ENCODE measurements around the gene GPC5. TPM values are rescaled to one million over a fixed set of nuclear protein-coding genes. Genes with fewer than 3 reads are reported as not detected.

Gene GPC5
- total RNA-seq, 2 experiments from 2014 or later = 0.06 TPM; not detected in 1

- CTCF ChIA-PET = no interaction called here
- H3K36me3 Mint-ChIP-seq (ENCODE audit: low read depth) = no peaks in the 10 kb centered on the region
Observed at GRCh38 chr13:91574766-91575165, 176.3 kb downstream of the GPC5 start.

GRCh38 chr13:91576590-91576989, 178.2 kb downstream of the GPC5 start:
- ChIA-PET CTCF (interaction anchor here (0.6 kb wide), 1 partner anchor 33 kb away, joined by 3 read pairs; no protein-coding TSS in a partner anchor), POLR2A (no interaction called here)
- no peaks in the 10 kb centered on the region for H3K27me3 Mint-ChIP-seq
- H3K36me3 Mint-ChIP-seq (ENCODE audit: low read depth) = no peaks in the 10 kb centered on the region
- peaks cover 2% of the 10 kb centered on the region for H3K9me3 Mint-ChIP-seq
- H3K4me3 Mint-ChIP-seq = no peak overlapping the region
- no peak overlapping the region for H3K27ac Mint-ChIP-seq
- DNase-seq = no peak
- no peaks in the 10 kb centered on the region for H3K4me1 Mint-ChIP-seq

More at GRCh38 chr13:91574766-91575165, 176.3 kb downstream of the GPC5 start:
- Mint-ChIP-seq H3K27ac (no peak overlapping the region), H3K4me1 (no peaks in the 10 kb centered on the region), H3K9me3 (no peaks in the 10 kb centered on the region), H3K27me3 (no peaks in the 10 kb centered on the region), H3K4me3 (no peak overlapping the region)
- no peak for DNase-seq
- POLR2A ChIA-PET = no interaction called here

DNA sequence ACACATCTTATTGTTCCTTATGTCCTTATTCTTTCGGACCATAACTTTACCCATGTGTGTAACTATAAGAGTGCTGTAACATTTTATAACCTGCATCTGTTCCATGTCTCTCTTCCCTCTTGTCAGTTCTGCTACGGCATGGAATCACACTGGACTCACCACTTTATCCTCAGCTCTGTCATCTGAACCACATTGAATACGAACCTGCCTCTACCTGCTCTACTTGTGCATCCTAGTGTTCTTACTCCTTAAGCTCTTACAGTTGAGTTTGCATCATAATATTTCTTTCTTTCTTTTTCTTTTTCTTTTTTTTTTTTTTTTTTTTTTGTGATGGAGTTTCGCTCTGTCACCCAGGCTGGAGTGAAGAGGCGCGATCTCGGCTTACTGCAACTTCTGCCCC, 180.9 kb downstream of the GPC5 start:
- POLR2A ChIA-PET = no interaction called here
- H3K4me3 Mint-ChIP-seq = no peak overlapping the region
- H3K4me1 Mint-ChIP-seq = no peaks in the 10 kb centered on the region
- no peak for DNase-seq
- H3K27ac Mint-ChIP-seq = no peak overlapping the region
- no peaks in the 10 kb centered on the region for H3K27me3 Mint-ChIP-seq
- no peaks in the 10 kb centered on the region for H3K36me3 Mint-ChIP-seq (ENCODE audit: low read depth)
- peaks cover 2% of the 10 kb centered on the region for H3K9me3 Mint-ChIP-seq
- CTCF ChIA-PET = interaction anchor here (0.6 kb wide), 1 partner anchor 601 kb away, joined by 5 read pairs; no protein-coding TSS in a partner anchor

DNA sequence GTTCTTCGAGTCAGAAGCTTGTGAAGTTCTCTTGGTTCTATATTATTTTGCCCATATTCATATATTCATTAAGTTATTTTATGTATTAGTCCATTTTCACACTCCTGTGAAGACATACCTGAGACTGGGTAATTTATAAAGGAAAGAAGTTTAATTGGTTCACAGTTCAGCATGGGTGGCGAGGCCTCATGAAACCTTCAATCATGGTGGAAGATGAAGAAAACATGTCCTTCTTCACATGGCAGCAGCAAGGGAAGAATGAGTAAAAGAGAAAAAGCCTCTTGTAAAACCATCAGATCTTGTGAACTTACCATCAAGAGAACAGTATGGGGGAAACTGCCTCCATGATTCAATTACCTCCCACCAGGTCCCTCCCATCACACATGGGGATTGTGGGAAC, 182.3 kb downstream of the GPC5 start:
- Mint-ChIP-seq H3K9me3 (peaks cover 2% of the 10 kb centered on the region), H3K36me3 (ENCODE audit: low read depth) (no peaks in the 10 kb centered on the region), H3K4me1 (no peaks in the 10 kb centered on the region), H3K27ac (no peak overlapping the region), H3K27me3 (no peaks in the 10 kb centered on the region), H3K4me3 (no peak overlapping the region)
- DNase-seq = no peak
- CTCF ChIA-PET = no interaction called here
- POLR2A ChIA-PET = no interaction called here

GRCh38 chr13:91586609-91587008, 188.2 kb downstream of the GPC5 start:
- H3K4me3 Mint-ChIP-seq = no peak overlapping the region
- POLR2A ChIA-PET = no interaction called here
- H3K27ac Mint-ChIP-seq = no peak overlapping the region
- DNase-seq = no peak
- H3K9me3 Mint-ChIP-seq = no peaks in the 10 kb centered on the region
- H3K27me3 Mint-ChIP-seq = no peaks in the 10 kb centered on the region
- H3K4me1 Mint-ChIP-seq = no peaks in the 10 kb centered on the region
- CTCF ChIA-PET = no interaction called here
- H3K36me3 Mint-ChIP-seq (ENCODE audit: low read depth) = no peaks in the 10 kb centered on the region

DNA sequence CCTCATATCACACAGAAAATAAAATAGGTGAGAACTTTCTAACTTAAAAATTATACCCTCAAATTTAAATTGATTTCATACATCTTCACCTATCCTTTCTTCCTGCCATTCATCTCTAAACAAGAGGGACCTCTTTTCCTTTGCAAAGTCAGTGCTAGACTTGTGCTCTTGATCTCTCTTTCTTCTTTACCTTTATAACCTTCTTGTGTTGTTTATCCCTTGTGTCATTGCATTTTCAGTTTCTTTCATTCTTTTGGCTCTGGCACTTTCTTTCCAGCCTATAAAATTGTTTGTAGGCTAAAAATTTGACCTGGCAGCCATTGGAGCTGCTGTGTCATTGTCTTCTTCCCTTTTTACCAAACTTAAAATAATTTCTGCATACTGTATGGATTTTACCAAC, 190.1 kb downstream of the GPC5 start:
- ChIA-PET CTCF (no interaction called here), POLR2A (no interaction called here)
- Mint-ChIP-seq H3K27ac (no peak overlapping the region), H3K27me3 (no peaks in the 10 kb centered on the region), H3K4me1 (no peaks in the 10 kb centered on the region), H3K9me3 (no peaks in the 10 kb centered on the region), H3K36me3 (ENCODE audit: low read depth) (no peaks in the 10 kb centered on the region), H3K4me3 (no peak overlapping the region)
- no peak for DNase-seq

DNA sequence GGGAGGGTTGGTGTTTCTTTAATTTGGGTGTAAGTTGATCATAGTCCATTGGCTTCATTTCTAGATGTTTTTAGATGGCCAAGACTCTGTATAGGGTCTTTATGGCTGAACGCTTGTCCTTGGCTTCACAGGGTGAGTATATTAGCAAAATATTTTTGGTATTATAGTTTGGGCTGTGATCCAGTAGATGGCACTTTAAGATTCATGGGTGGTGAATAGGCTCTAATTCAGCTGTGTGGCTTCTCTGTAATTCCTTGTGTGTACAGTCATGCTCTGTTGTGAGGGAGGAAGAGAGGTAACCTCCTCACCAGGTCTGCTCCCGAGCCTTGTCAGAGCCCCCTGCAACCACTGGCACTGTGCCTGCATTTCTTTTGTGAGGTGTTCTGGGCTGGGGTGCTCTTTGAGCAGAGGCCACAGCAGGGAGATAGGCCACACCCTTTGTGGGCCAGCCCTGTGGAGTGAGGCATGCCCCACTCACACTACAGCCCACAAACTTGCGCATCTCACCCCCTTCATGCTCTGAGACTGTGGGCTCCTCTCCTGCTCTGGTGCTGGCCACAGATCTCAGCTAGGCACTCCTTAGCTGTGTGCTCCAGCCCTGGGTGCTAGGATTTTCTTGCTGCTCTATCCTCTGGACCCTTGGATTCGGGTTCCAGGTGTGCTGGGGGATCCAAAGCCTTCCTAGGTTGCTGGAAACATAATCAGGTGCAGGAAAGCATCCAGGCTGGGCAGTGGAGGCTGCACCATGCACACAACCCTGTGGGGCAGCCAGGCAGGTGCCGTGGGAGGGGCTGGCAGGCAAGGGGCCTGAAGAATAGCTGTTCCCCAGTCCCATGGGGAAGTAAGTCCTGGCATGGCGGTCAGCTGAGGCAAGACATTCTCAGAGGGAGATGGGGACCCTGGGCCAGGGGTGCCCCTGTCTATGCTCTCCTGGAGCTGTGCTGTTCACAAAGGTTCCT, 193.9 kb downstream of the GPC5 start:
- DNase-seq = no peak
- Mint-ChIP-seq H3K4me1 (no peaks in the 10 kb centered on the region), H3K4me3 (no peak overlapping the region), H3K9me3 (no peaks in the 10 kb centered on the region), H3K27me3 (no peaks in the 10 kb centered on the region), H3K36me3 (ENCODE audit: low read depth) (no peaks in the 10 kb centered on the region), H3K27ac (no peak overlapping the region)
- ChIA-PET CTCF (no interaction called here), POLR2A (no interaction called here)

DNA sequence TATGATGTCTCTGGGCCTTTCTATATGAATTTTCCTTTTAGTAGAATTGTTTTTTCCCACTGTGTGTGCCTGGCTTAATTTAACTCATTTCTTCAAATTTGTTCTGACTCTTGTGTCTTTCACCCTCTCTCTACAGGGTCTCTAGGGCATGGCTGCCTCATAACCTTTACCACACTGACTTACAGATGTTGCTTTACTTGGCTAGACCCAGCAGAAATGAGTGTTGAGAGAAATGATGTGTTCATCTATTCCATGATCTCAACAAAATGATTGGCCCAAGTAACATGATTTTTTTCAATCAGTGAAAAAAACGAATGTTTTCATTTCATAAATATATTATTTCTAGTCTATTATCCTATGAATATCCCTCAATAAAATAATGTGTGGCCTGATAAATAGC, 195.0 kb downstream of the GPC5 start:
- POLR2A ChIA-PET = no interaction called here
- H3K27ac Mint-ChIP-seq = no peak overlapping the region
- CTCF ChIA-PET = no interaction called here
- H3K27me3 Mint-ChIP-seq = no peaks in the 10 kb centered on the region
- DNase-seq = no peak
- no peaks in the 10 kb centered on the region for H3K9me3 Mint-ChIP-seq
- no peaks in the 10 kb centered on the region for H3K4me1 Mint-ChIP-seq
- H3K4me3 Mint-ChIP-seq = no peak overlapping the region
- no peaks in the 10 kb centered on the region for H3K36me3 Mint-ChIP-seq (ENCODE audit: low read depth)

GRCh38 chr13:91594061-91594460, 195.6 kb downstream of the GPC5 start:
- ChIA-PET POLR2A (no interaction called here), CTCF (no interaction called here)
- H3K4me1 Mint-ChIP-seq = no peaks in the 10 kb centered on the region
- H3K9me3 Mint-ChIP-seq = no peaks in the 10 kb centered on the region
- H3K4me3 Mint-ChIP-seq = no peak overlapping the region
- no peaks in the 10 kb centered on the region for H3K36me3 Mint-ChIP-seq (ENCODE audit: low read depth)
- no peak overlapping the region for H3K27ac Mint-ChIP-seq
- no peaks in the 10 kb centered on the region for H3K27me3 Mint-ChIP-seq
- no peak for DNase-seq

DNA sequence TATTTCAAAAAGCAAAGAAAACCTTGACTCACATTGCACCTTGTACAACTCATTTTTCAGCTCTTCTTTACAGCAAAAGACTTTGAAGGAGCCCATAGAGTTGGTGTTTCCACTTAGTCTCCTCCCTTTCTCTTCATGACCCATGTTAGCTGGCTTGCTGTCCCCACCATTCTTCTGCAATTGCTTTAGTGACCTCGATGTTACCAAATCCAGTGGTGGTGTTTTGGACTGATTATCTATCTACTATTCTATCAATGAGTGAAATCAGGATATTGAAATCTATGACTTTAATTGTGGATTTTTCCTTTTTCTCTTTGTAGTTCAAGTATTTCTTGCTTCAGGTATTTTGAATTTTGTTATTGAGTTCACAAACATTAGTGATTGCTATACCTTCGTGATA, 197.3 kb downstream of the GPC5 start:
- H3K9me3 Mint-ChIP-seq = no peaks in the 10 kb centered on the region

GRCh38 chr13:91596842-91597241, 198.4 kb downstream of the GPC5 start:
- CTCF ChIA-PET = no interaction called here
- no peaks in the 10 kb centered on the region for H3K36me3 Mint-ChIP-seq (ENCODE audit: low read depth)
- no peak overlapping the region for H3K4me3 Mint-ChIP-seq
- H3K27me3 Mint-ChIP-seq = no peaks in the 10 kb centered on the region
- no peak for DNase-seq
- no peaks in the 10 kb centered on the region for H3K4me1 Mint-ChIP-seq
- no peaks in the 10 kb centered on the region for H3K9me3 Mint-ChIP-seq
- no peak overlapping the region for H3K27ac Mint-ChIP-seq
- POLR2A ChIA-PET = no interaction called here

More for the DNA sequence above, 197.3 kb downstream of the GPC5 start:
- ChIA-PET CTCF (no interaction called here), POLR2A (no interaction called here)
- no peak for DNase-seq
- H3K36me3 Mint-ChIP-seq (ENCODE audit: low read depth) = no peaks in the 10 kb centered on the region
- no peak overlapping the region for H3K27ac Mint-ChIP-seq
- H3K27me3 Mint-ChIP-seq = no peaks in the 10 kb centered on the region
- no peak overlapping the region for H3K4me3 Mint-ChIP-seq
- no peaks in the 10 kb centered on the region for H3K4me1 Mint-ChIP-seq

- DNase-seq = no peak
- Mint-ChIP-seq H3K4me3 (no peak overlapping the region), H3K36me3 (ENCODE audit: low read depth) (no peaks in the 10 kb centered on the region), H3K27ac (no peak overlapping the region), H3K4me1 (no peaks in the 10 kb centered on the region), H3K27me3 (no peaks in the 10 kb centered on the region), H3K9me3 (no peaks in the 10 kb centered on the region)
- CTCF ChIA-PET = no interaction called here
- POLR2A ChIA-PET = no interaction called here
Observed at GRCh38 chr13:91598655-91599054, 200.2 kb downstream of the GPC5 start.

GRCh38 chr13:91601273-91601672, 202.9 kb downstream of the GPC5 start:
- H3K27me3 Mint-ChIP-seq = no peaks in the 10 kb centered on the region

DNA sequence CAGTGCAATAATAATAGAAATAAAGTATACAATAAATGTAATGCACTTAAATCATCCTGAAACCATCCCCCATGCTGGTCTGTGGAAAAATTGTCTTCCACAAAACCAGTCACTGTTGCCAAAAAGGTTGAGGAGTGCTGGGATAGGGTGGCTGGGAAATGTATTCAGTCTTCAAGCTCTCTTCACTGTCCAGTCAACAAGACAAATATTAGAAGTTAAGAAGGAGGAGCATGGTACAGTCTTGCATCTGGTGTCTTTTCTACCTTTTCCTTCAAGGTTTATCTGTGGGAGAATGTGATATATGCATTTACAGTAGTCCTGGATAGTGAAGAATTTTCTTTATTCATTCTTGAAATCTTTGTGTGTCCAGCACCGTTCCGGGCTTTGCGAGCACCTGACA, 203.4 kb downstream of the GPC5 start:
- H3K4me1 Mint-ChIP-seq = no peaks in the 10 kb centered on the region
- ChIA-PET POLR2A (no interaction called here), CTCF (no interaction called here)
- DNase-seq = no peak
- H3K36me3 Mint-ChIP-seq (ENCODE audit: low read depth) = no peaks in the 10 kb centered on the region
- no peak overlapping the region for H3K4me3 Mint-ChIP-seq
- no peaks in the 10 kb centered on the region for H3K9me3 Mint-ChIP-seq
- no peak overlapping the region for H3K27ac Mint-ChIP-seq
- H3K27me3 Mint-ChIP-seq = no peaks in the 10 kb centered on the region

More at GRCh38 chr13:91601273-91601672, 202.9 kb downstream of the GPC5 start:
- no peak overlapping the region for H3K27ac Mint-ChIP-seq
- ChIA-PET POLR2A (no interaction called here), CTCF (no interaction called here)
- no peaks in the 10 kb centered on the region for H3K4me1 Mint-ChIP-seq
- H3K9me3 Mint-ChIP-seq = no peaks in the 10 kb centered on the region
- no peak for DNase-seq
- no peak overlapping the region for H3K4me3 Mint-ChIP-seq
- no peaks in the 10 kb centered on the region for H3K36me3 Mint-ChIP-seq (ENCODE audit: low read depth)
